Neutrophil (primary cell): ENCODE measurements around the gene ASZ1.

Experiments used
- H3K27ac ChIP-seq: fragments of 200-600 bp; sonication (generic); 2 replicates; pipeline ENCODE4 v1.5.1; 2016; ENCODE audit warnings: mild to moderate bottlenecking, moderate library complexity
- H3K27me3 ChIP-seq: fragments of 200-600 bp; sonication (generic); 2 replicates; pipeline ENCODE4 v1.6.0; 2016; ENCODE audit warnings: mild to moderate bottlenecking
- H3K36me3 ChIP-seq: fragments of 200-600 bp; sonication (generic); 2 replicates; pipeline ENCODE4 v1.5.1; 2017
- H3K4me1 ChIP-seq, 2 experiments: fragments of 200-600 bp in 1 of 2; sonication (generic) in 1 of 2; 1 replicate in 1 of 2; 2 replicates in 1 of 2; pipeline versions ENCODE4 v1.5.1 to v1.6.1; 2013 to 2016; ENCODE audit warnings: low read depth in 1 of 2, low read length in 1 of 2, mild to moderate bottlenecking in 1 of 2, moderate library complexity in 1 of 2; ENCODE audit not compliant: control insufficient read depth in 1 of 2, insufficient read depth in 1 of 2
- H3K4me3 ChIP-seq, 2 experiments: fragments of 200-600 bp in 1 of 2; sonication (generic) in 1 of 2; 1 replicate in 1 of 2; 2 replicates in 1 of 2; pipeline ENCODE4 v1.5.1; 2013 to 2016; ENCODE audit warnings: low read depth in 1 of 2, low read length in 1 of 2, mild to moderate bottlenecking in 1 of 2, moderate library complexity in 1 of 2
- H3K9me3 ChIP-seq: fragments of 200-600 bp; sonication (generic); 2 replicates; pipeline ENCODE4 v1.5.1; 2016
- CTCF ChIP-seq: fragments of 200-600 bp; sonication (generic); IDR thresholded peaks from 2 replicates; pipeline ENCODE4 v1.5.1; 2016; ENCODE audit warnings: antibody characterized with exemption

Gene ASZ1

GRCh38 chr7:117350027-117350426 is 77.3 kb downstream of the ASZ1 start:
- Histone ChIP-seq H3K4me1 (no peaks in the 10 kb centered on the region), H3K9me3 (no peaks in the 10 kb centered on the region), H3K4me3 (no peak overlapping the region), H3K36me3 (no peaks in the 10 kb centered on the region), H3K27ac (no peak overlapping the region), H3K27me3 (peaks cover 3% of the 10 kb centered on the region)
- TF ChIP-seq CTCF = no peak

GRCh38 chr7:117349570-117349969 is 77.7 kb downstream of the ASZ1 start:
- no peak for TF ChIP-seq CTCF
- Histone ChIP-seq H3K4me1 (no peaks in the 10 kb centered on the region), H3K36me3 (no peaks in the 10 kb centered on the region), H3K27ac (no peak overlapping the region), H3K27me3 (peaks cover 3% of the 10 kb centered on the region), H3K9me3 (no peaks in the 10 kb centered on the region), H3K4me3 (no peak overlapping the region)

- H3K36me3 ChIP-seq = no peaks in the 10 kb centered on the region
- peaks cover 3% of the 10 kb centered on the region for H3K27me3 ChIP-seq
- no peaks in the 10 kb centered on the region for H3K4me1 ChIP-seq
- no peak for TF ChIP-seq CTCF
- H3K4me3 ChIP-seq = no peak overlapping the region
- no peak overlapping the region for H3K27ac ChIP-seq
- H3K9me3 ChIP-seq = no peaks in the 10 kb centered on the region
Measured at GRCh38 chr7:117347962-117348672, 79.2 kb downstream of the ASZ1 start.

DNA sequence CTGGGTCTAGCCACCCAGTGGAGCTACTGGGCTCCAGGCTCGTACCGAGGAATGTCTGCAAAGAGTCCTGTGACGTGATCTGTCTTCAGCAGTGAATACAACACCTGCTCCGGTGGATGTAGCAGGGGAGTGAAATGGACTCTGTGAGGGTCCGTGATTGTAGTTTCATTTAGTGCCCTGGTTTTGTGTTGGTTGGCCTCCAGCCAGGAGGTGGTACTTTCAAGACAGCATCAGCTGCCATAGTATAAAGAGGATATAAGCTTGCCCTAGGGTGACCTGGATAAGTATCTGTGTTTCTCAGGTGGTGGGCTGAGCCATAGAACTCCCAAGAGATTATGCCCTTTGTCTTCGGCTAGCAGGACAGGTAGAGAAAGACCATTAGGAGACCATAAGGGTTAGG is 79.8 kb downstream of the ASZ1 start:
- H3K27me3 ChIP-seq = peaks cover 3% of the 10 kb centered on the region
- no peaks in the 10 kb centered on the region for H3K36me3 ChIP-seq

GRCh38 chr7:117346161-117346560 is 81.1 kb downstream of the ASZ1 start:
- no peaks in the 10 kb centered on the region for H3K4me1 ChIP-seq
- H3K9me3 ChIP-seq = no peaks in the 10 kb centered on the region
- H3K4me3 ChIP-seq = no peak overlapping the region
- no peak for TF ChIP-seq CTCF
- H3K27me3 ChIP-seq = peaks cover 3% of the 10 kb centered on the region
- no peaks in the 10 kb centered on the region for H3K36me3 ChIP-seq
- no peak overlapping the region for H3K27ac ChIP-seq

More for the DNA sequence above, 79.8 kb downstream of the ASZ1 start:
- Histone ChIP-seq H3K4me3 (no peak overlapping the region), H3K9me3 (no peaks in the 10 kb centered on the region), H3K4me1 (no peaks in the 10 kb centered on the region), H3K27ac (no peak overlapping the region)
- no peak for TF ChIP-seq CTCF
